Measurements from ENCODE around the gene KDM4F.
"Not testable (repeated sequence)": the region's sequence is repeated elsewhere in the genome, so short reads cannot be mapped to it uniquely, and the experiment has no call there.

The KDM4F gene

DNA sequence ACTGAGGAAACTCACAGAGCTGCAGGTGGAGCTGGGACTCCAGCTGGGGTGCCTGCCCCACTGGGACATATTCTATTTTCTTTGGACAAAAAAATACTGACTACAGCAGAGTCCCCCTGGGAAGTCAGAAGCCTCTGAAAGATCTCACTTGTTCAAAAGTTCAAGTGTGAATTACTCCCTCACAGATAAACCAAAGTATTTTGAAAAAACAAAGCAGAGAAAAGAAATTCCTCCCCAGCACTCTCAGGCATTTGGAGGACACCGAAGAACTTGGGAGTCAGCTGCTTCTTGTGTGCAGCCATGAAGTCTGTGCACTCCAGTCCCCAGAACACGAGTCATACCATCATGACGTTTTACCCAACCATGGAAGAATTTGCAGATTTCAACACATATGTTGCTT, at the start of gene KDM4F:
Gene KDM4F, plus strand, starts transcription at position 301 of the 400 bp plus-strand sequence.
- not testable (repeated sequence) for FAIRE-seq; DNase-seq (ENCODE audit: insufficient read length, low spot score)

DNA sequence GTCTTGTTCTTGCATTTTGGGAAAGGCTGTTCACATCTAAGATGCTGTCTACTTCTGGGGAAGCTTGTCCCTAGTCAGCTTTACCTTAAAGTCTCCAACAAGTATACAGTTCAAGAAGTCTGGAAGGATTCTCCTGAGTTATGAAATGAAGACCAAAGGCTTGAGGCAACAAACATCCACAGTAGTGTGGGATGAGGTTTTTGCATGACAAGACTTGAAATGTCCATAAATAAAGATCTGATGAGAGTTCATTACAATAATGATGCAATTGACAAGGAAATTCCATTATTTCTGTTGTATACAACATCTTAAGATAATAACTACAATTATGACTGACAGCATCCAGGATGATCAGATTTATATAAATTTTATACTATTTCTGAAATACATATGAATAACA, 45.5 kb upstream of the KDM4F start:
- no peak for FAIRE-seq

DNA sequence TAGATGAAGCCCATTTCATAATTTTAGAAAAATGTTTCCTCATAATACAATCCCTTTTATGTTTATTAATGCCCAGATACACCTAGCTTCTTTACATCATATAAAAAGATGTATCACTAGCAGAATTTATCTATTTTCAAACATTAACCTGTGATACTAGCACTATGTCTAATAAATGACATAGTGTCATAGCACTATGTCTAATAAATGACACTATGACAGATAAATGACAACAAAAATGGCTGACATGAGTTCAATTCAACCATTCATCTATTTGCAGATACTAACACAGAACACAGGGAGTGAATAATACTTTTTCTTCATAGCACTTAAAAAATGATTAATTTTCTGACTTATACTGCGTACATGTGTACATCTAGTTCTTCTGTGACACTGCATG, 43.6 kb upstream of the KDM4F start:
- DNase-seq (ENCODE audit: insufficient read length, low spot score) (no peak), FAIRE-seq (no peak)
- TF ChIP-seq, protein P1, sequence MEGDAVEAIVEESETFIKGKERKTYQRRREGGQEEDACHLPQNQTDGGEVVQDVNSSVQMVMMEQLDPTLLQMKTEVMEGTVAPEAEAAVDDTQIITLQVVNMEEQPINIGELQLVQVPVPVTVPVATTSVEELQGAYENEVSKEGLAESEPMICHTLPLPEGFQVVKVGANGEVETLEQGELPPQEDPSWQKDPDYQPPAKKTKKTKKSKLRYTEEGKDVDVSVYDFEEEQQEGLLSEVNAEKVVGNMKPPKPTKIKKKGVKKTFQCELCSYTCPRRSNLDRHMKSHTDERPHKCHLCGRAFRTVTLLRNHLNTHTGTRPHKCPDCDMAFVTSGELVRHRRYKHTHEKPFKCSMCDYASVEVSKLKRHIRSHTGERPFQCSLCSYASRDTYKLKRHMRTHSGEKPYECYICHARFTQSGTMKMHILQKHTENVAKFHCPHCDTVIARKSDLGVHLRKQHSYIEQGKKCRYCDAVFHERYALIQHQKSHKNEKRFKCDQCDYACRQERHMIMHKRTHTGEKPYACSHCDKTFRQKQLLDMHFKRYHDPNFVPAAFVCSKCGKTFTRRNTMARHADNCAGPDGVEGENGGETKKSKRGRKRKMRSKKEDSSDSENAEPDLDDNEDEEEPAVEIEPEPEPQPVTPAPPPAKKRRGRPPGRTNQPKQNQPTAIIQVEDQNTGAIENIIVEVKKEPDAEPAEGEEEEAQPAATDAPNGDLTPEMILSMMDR (IDR thresholded peaks at IDR 0.05; ENCODE audit: insufficient read depth, missing control alignments): no peak

More for the DNA sequence above, 45.5 kb upstream of the KDM4F start:
- TF ChIP-seq, protein P1 (IDR thresholded peaks at IDR 0.05; ENCODE audit: insufficient read depth, missing control alignments): no peak
- DNase-seq (ENCODE audit: insufficient read length, low spot score): no peak

DNA sequence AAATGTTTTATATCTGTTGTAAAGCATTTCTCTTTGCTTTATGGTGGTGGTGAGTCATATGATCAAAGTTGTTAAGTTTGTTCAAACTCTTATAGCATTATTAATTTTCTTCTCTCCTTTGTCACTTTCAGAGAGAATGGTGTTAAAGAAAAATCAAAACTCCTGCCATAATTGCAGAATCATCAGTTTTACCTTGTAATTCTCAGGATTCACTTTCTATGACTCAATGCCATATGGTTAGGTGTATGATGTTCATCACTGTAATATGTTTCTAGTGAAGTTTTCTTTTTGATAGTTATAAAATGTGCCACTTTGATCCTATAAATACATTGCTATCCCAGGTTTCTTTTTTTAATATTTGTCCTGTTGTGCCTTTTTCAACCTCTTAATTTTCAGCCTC, 37.8 kb upstream of the KDM4F start:
- FAIRE-seq: no peak
- TF ChIP-seq, protein P1 (IDR thresholded peaks at IDR 0.05; ENCODE audit: insufficient read depth, missing control alignments): no peak
- no peak for DNase-seq (ENCODE audit: insufficient read length, low spot score)

- FAIRE-seq (no peak), DNase-seq (ENCODE audit: insufficient read length, low spot score) (no peak)
- TF ChIP-seq, protein P1 (IDR thresholded peaks at IDR 0.05; ENCODE audit: insufficient read depth, missing control alignments): no peak
Observed at GRCh38 chr11:95014184-95014821, 34.9 kb upstream of the KDM4F start.

DNA sequence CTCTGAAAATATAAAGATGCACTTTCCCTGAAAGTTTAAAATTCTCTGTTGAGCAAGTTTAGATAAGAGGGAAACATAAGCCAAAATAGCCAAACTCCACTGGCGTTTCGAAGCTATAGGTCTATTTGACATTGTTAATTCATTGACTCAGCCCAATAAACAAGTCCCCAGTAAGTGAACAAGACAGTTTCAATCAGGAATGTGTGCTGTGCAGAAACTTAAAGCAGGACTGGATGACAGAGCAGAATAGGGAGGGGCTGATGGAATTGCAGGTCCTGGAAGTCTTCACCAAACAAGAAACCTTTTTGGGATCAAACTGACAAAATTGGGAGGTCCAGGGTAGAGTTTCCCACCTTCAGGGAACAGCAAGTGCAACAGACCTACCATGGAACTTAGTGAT, 33.1 kb upstream of the KDM4F start:
- no peak for FAIRE-seq
- TF ChIP-seq, protein P1 (IDR thresholded peaks at IDR 0.05; ENCODE audit: insufficient read depth, missing control alignments): no peak

DNA sequence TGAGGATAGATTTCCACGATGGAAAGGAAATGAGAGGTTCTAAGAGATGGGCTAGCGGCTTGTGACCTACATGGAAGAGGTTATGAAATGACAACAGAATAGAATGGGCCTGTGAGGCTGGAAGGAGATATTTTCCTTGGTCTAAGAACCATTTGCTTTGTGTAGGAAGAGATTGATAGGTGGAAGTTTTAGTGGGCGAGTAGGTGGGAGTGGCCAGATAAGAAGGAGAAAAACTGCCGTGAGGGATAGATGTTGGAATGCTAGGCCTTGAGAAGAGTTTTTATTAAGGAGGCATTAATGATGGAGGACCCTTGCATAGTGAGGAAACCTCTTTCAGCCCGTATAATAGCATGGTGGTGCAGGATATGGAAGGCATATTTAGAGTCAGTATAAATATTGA, 27.8 kb upstream of the KDM4F start:
- not testable (repeated sequence) for DNase-seq (ENCODE audit: insufficient read length, low spot score); FAIRE-seq

More for the DNA sequence above, 33.1 kb upstream of the KDM4F start:
- no peak for DNase-seq (ENCODE audit: insufficient read length, low spot score)

GRCh38 chr11:95024958-95025357, 24.3 kb upstream of the KDM4F start, which contains the start of gene KDM4E:
Gene KDM4E, plus strand, starts transcription at chr11:95025258. Its CDS starts 300 bp downstream, at chr11:95025558.
- FAIRE-seq: no peak

GRCh38 chr11:95025594-95025993, 23.6 kb upstream of the KDM4F start:
- DNase-seq (ENCODE audit: insufficient read length, low spot score); FAIRE-seq: not testable (repeated sequence)

More at GRCh38 chr11:95024958-95025357, 24.3 kb upstream of the KDM4F start, which contains the start of gene KDM4E:
- TF ChIP-seq, protein P1 (IDR thresholded peaks at IDR 0.05; ENCODE audit: insufficient read depth, missing control alignments): no peak
- no peak for DNase-seq (ENCODE audit: insufficient read length, low spot score)

Data from D721Med (cell line).